Sigmoid colon (tissue), 7 donors: ENCODE data around the gene HCCS. TPM values are rescaled to one million over a fixed set of nuclear protein-coding genes. Genes with fewer than 3 reads are reported as not detected.

Experiments used
- DNase-seq: peaks from one replicate; pipeline ENCODE4 v3.0.0-alpha.2; 2019
- H3K27ac ChIP-seq, 4 donors: fragments of 200-600 bp; sonication (generic); one replicate each; pipeline ENCODE4 v1.5.1; 2016 to 2019; ENCODE audit warnings: mild to moderate bottlenecking in 1 of 4
- H3K27me3 ChIP-seq, 3 donors: fragments of 200-600 bp; sonication (generic); one replicate each; pipeline ENCODE4 v1.5.1; 2019; ENCODE audit warnings: mild to moderate bottlenecking in 1 of 3
- H3K36me3 ChIP-seq, 4 donors: fragments of 200-600 bp; sonication (generic); one replicate each; pipeline ENCODE4 v1.5.1; 2016 to 2019
- H3K4me1 ChIP-seq, 4 donors: fragments of 200-600 bp; sonication (generic); one replicate each; pipeline ENCODE4 v1.5.1; 2017 to 2019
- H3K4me3 ChIP-seq, 4 donors: fragments of 200-600 bp; sonication (generic); one replicate each; pipeline ENCODE4 v1.5.1; 2017 to 2019; ENCODE audit warnings: mild to moderate bottlenecking in 2 of 4, moderate library complexity in 1 of 4
- H3K9me3 ChIP-seq, 4 donors: fragments of 200-600 bp in 3 of 4; sonication (generic) in 3 of 4; one replicate each; pipeline versions ENCODE4 v1.5.1 to v1.6.1; 2013 to 2019
- CTCF ChIP-seq, 4 experiments: fragments of 450-650 bp in 3 of 4; fragments of 200-600 bp in 1 of 4; IDR thresholded peaks; one replicate each; pipeline ENCODE4 v1.5.1; 2016 to 2019; ENCODE audit warnings: antibody characterized with exemption in 4 of 4, mild to moderate bottlenecking in 3 of 4, moderate library complexity in 2 of 4
- EP300 ChIP-seq, 4 donors: sonication (generic); formaldehyde crosslinking; IDR thresholded peaks; one replicate each; pipeline ENCODE4 v1.6.1; 2017; ENCODE audit warnings: antibody characterized with exemption in 4 of 4
- POLR2A ChIP-seq, 2 donors: fragments of 450-650 bp; IDR thresholded peaks; one replicate each; pipeline ENCODE4 v1.6.1; 2016; ENCODE audit warnings: antibody characterized with exemption in 2 of 2, mild to moderate bottlenecking in 2 of 2, moderate library complexity in 2 of 2
- POLR2AphosphoS5 ChIP-seq, 4 donors: sonication (generic); formaldehyde crosslinking; IDR thresholded peaks; one replicate each; pipeline ENCODE4 v1.6.1; 2017; ENCODE audit warnings: antibody characterized with exemption in 4 of 4
- whole genome bisulfite sequencing, 2 donors: extraction: QIAGEN DNeasy Blood & Tissue Kit; methylation state at CpG; one replicate each; pipeline ENCODE4 v1.1.7; 2013; 5-methylcytosine and 5-hydroxymethylcytosine counted together
- intact Hi-C: fragments of 100-400 bp; cut with DNase I; formaldehyde crosslinking; loops from one replicate; pipeline ENCODE4 v1.15.1; 2023
- polyA plus RNA-seq, 3 donors: library from polyadenylated mRNA; stranded (reverse); fragments of 200-250 nt; gene quantifications; one replicate each; pipeline ENCODE4 v1.2.3, GENCODE V29; 2013
- total RNA-seq, 4 donors: library from RNA; depleted of rRNA; stranded (reverse); fragments of >200 nt; gene quantifications; one replicate each; pipeline ENCODE4 v1.1.0, GENCODE V29; 2016
- donor health status: healthy with polysubstance abuse.
- donor health status: Bipolar disorder and iron deficiency.
- donor health status: healthy.

Gene HCCS
- total and polyA plus RNA-seq, 7 donors = 13.3 to 59.6 (median 20.7) TPM

GRCh38 chrX:11073381-11073780 lies 37.8 kb upstream of the HCCS start:
- TF ChIP-seq CTCF (IDR thresholded peaks at IDR 0.05) = no peak
- TF ChIP-seq POLR2AphosphoS5 (IDR thresholded peaks at IDR 0.05) = no peak
- TF ChIP-seq POLR2A (IDR thresholded peaks at IDR 0.05) = no peak
- no peak for TF ChIP-seq EP300 (IDR thresholded peaks at IDR 0.05)
- no peak overlapping the region for H3K27ac ChIP-seq
- intact Hi-C loops = no loop called here
- 87 to 88% methylated on average over 1 of the region's 1 CpG for WGBS, 2 donors
- no peaks in the 10 kb centered on the region for H3K36me3 ChIP-seq
- no peaks in the 10 kb centered on the region for H3K4me1 ChIP-seq
- no peaks in the 10 kb centered on the region for H3K9me3 ChIP-seq
- no peaks in the 10 kb centered on the region for H3K27me3 ChIP-seq
- no peak overlapping the region for H3K4me3 ChIP-seq
- no peak for DNase-seq

- Histone ChIP-seq H3K4me3 (no peak overlapping the region), H3K4me1 (no peaks in the 10 kb centered on the region), H3K27ac (peak overlapping the region in 1 of 4 donors; percentile 52), H3K9me3 (no peaks in the 10 kb centered on the region), H3K36me3 (no peaks in the 10 kb centered on the region), H3K27me3 (no peaks in the 10 kb centered on the region)
- 77 to 81% methylated on average over 4 of the region's 4 CpGs for WGBS, 2 donors
- TF ChIP-seq POLR2A (IDR thresholded peaks at IDR 0.05) (no peak), EP300 (IDR thresholded peaks at IDR 0.05) (no peak), POLR2AphosphoS5 (IDR thresholded peaks at IDR 0.05) (no peak), CTCF (IDR thresholded peaks at IDR 0.05) (no peak)
- DNase-seq = no peak
- intact Hi-C loops = no loop called here
These were observed 30.3 kb upstream of the HCCS start for GRCh38 chrX:11080741-11081305.

- intact Hi-C loops = no loop called here
- WGBS, 2 donors = 76 to 85% methylated on average over 2 of the region's 2 CpGs
These were observed 29.6 kb upstream of the HCCS start for GRCh38 chrX:11081511-11081910.

GRCh38 chrX:11085305-11085704 lies 25.8 kb upstream of the HCCS start:
- DNase-seq = no peak
- H3K9me3 ChIP-seq = no peaks in the 10 kb centered on the region
- H3K27me3 ChIP-seq = no peaks in the 10 kb centered on the region
- WGBS, 2 donors = 81 to 83% methylated on average over 1 of the region's 1 CpG
- TF ChIP-seq POLR2A (IDR thresholded peaks at IDR 0.05) = no peak
- TF ChIP-seq EP300 (IDR thresholded peaks at IDR 0.05) = no peak
- TF ChIP-seq POLR2AphosphoS5 (IDR thresholded peaks at IDR 0.05) = no peak
- TF ChIP-seq CTCF (IDR thresholded peaks at IDR 0.05) = no peak
- H3K36me3 ChIP-seq = no peaks in the 10 kb centered on the region
- no peak overlapping the region for H3K27ac ChIP-seq
- H3K4me3 ChIP-seq = no peak overlapping the region
- intact Hi-C loops = no loop called here
- no peaks in the 10 kb centered on the region for H3K4me1 ChIP-seq

More at GRCh38 chrX:11081511-11081910, 29.6 kb upstream of the HCCS start:
- H3K4me1 ChIP-seq = no peaks in the 10 kb centered on the region
- no peaks in the 10 kb centered on the region for H3K36me3 ChIP-seq
- TF ChIP-seq POLR2AphosphoS5 (IDR thresholded peaks at IDR 0.05) (no peak), EP300 (IDR thresholded peaks at IDR 0.05) (no peak), CTCF (IDR thresholded peaks at IDR 0.05) (no peak), POLR2A (IDR thresholded peaks at IDR 0.05) (no peak)
- peak overlapping the region in 1 of 4 donors; percentile 52 for H3K27ac ChIP-seq
- no peak overlapping the region for H3K4me3 ChIP-seq
- DNase-seq = no peak
- H3K27me3 ChIP-seq = no peaks in the 10 kb centered on the region
- no peaks in the 10 kb centered on the region for H3K9me3 ChIP-seq

GRCh38 chrX:11089802-11090201 lies 21.3 kb upstream of the HCCS start:
- TF ChIP-seq POLR2AphosphoS5 (IDR thresholded peaks at IDR 0.05) = no peak
- intact Hi-C loops = loop anchor here (10.0 kb wide), 1 partner anchor 255 kb away; no protein-coding TSS in a partner anchor

More at GRCh38 chrX:11089802-11090201, 21.3 kb upstream of the HCCS start:
- Histone ChIP-seq H3K27me3 (no peaks in the 10 kb centered on the region), H3K9me3 (no peaks in the 10 kb centered on the region), H3K36me3 (no peaks in the 10 kb centered on the region), H3K27ac (no peak overlapping the region), H3K4me3 (no peak overlapping the region), H3K4me1 (no peaks in the 10 kb centered on the region)
- DNase-seq = no peak
- 97 to 100% methylated on average over 1 of the region's 1 CpG for WGBS, 2 donors
